ENCODE results near the gene VSIG10.

The VSIG10 gene

DNA sequence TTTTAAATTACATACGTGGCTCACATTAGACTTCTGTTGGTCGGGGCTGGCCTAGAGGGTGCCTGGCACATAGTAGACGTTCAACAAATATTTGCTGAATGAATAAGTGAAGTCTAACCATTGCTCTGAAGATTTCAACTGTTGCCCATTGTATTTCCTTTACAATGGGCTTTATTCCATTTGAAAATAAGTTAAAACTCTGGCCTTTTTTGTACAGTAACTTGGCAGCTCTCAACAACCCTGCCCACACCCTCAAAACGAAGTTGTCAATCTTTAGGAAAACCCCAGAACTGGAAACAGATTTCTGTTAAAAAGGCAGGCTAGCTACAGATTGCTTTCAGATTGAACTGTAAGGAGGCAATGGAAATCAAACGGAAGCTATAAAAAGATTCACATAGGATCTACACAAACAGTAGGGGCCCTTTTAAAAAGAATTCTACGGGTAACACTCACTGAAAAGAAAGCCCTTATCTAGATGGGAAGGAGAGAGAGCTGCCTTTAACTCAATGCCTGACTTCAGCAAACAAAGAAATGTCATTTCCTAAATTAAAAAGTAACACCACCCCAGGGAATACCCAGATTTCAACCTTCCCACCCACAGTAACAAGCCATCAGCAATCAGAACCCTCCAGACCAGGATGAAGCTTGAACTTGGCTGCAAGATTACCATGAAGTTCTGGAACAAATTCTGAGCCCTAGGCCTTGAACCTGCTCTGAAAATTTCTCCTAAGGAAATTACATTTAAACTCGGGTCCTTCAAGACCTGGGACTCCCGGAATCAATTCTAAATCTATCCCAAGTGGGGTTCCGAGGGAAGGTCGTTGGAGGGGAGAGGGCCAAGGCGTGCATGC, 44.2 kb downstream of the VSIG10 start:
- no peak for TF ChIP-seq CTCF (IDR thresholded peaks at IDR 0.05; ENCODE audit: insufficient read depth, low read length, missing control alignments)
- peak overlapping the region; percentile 82 for H3K4me3 ChIP-seq (ENCODE audit: low read depth, low read length)
- POLR2A ChIA-PET: no interaction called here
- CTCF ChIA-PET: interaction anchor here (0.7 to 1.3 kb wide), 3 partner anchors 7 to 184 kb away, joined by 3 to 8 read pairs (median 3); no protein-coding TSS in a partner anchor
- no peak for DNase-seq (ENCODE audit: low read depth, low spot score)

DNA sequence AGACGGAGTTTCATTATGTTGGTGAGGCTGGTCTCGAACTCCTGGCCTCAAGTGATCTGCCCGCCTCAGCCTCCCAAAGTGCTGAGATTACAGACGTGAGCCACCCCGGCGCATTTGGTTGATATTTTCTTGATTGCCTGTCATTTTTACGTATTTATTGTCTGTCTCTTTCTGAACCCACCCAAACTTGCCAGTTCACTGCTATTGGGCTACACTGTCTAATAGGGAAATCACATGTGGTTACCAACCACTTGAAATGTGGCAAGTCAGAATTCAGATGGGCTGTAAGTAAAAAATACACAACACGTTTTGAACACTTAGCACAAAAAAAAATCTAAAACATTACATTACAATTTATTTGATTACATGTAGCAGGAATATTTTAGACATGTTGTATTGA, 44.9 kb downstream of the VSIG10 start:
- TF ChIP-seq CTCF (IDR thresholded peaks at IDR 0.05; ENCODE audit: insufficient read depth, low read length, missing control alignments): no peak
- H3K4me3 ChIP-seq (ENCODE audit: low read depth, low read length): peak overlapping the region; percentile 82; the same call in 1 of the 2 replicates
- ChIA-PET CTCF (interaction anchor here (1.3 kb wide), 2 partner anchors 23 to 184 kb away, joined by 3 to 8 read pairs; no protein-coding TSS in a partner anchor), POLR2A (no interaction called here)
- no peak for DNase-seq (ENCODE audit: low read depth, low spot score)

GRCh38 chr12:118058227-118058626, 45.6 kb downstream of the VSIG10 start:
- POLR2A ChIA-PET: no interaction called here

GRCh38 chr12:118055865-118056773, 47.7 kb downstream of the VSIG10 start:
- no peak overlapping the region for H3K4me3 ChIP-seq (ENCODE audit: low read depth, low read length)
- DNase-seq (ENCODE audit: low read depth, low spot score): no peak
- TF ChIP-seq CTCF (IDR thresholded peaks at IDR 0.05; ENCODE audit: insufficient read depth, low read length, missing control alignments): no peak
- ChIA-PET POLR2A (no interaction called here), CTCF (interaction anchor here (1.0 to 3.1 kb wide), 7 partner anchors 8 to 181 kb away, joined by 3 to 23 read pairs (median 6); no protein-coding TSS in a partner anchor)

More at GRCh38 chr12:118058227-118058626, 45.6 kb downstream of the VSIG10 start:
- no peak for DNase-seq (ENCODE audit: low read depth, low spot score)
- CTCF ChIA-PET: interaction anchor here (1.3 to 1.7 kb wide), 2 partner anchors 14 to 183 kb away, joined by 3 to 6 read pairs; no protein-coding TSS in a partner anchor
- H3K4me3 ChIP-seq (ENCODE audit: low read depth, low read length): no peak overlapping the region
- no peak for TF ChIP-seq CTCF (IDR thresholded peaks at IDR 0.05; ENCODE audit: insufficient read depth, low read length, missing control alignments)

- H3K4me3 ChIP-seq (ENCODE audit: low read depth, low read length): no peak overlapping the region
- ChIA-PET CTCF (interaction anchor here (1.1 to 3.1 kb wide), 3 partner anchors 10 to 20 kb away, joined by 5 to 23 read pairs (median 6); no protein-coding TSS in a partner anchor), POLR2A (interaction anchor here (0.6 kb wide), 1 partner anchor 24 kb away, joined by 3 read pairs; no protein-coding TSS in a partner anchor)
- TF ChIP-seq CTCF (IDR thresholded peaks at IDR 0.05; ENCODE audit: insufficient read depth, low read length, missing control alignments): peak; percentile 34
- DNase-seq (ENCODE audit: low read depth, low spot score): no peak
Measured at GRCh38 chr12:118055144-118055557, 48.7 kb downstream of the VSIG10 start.

All from AG04449 (cell line).